HG02973 (cell line): ENCODE results near the gene MYPOP.

ENCODE experiments used
- ATAC-seq: cut with Tn5 transposase; IDR thresholded peaks from one replicate; pipeline ENCODE4 v1.9.1; 2021; ENCODE audit warnings: moderate library complexity; ENCODE audit not compliant: unreplicated experiment

The MYPOP gene

DNA sequence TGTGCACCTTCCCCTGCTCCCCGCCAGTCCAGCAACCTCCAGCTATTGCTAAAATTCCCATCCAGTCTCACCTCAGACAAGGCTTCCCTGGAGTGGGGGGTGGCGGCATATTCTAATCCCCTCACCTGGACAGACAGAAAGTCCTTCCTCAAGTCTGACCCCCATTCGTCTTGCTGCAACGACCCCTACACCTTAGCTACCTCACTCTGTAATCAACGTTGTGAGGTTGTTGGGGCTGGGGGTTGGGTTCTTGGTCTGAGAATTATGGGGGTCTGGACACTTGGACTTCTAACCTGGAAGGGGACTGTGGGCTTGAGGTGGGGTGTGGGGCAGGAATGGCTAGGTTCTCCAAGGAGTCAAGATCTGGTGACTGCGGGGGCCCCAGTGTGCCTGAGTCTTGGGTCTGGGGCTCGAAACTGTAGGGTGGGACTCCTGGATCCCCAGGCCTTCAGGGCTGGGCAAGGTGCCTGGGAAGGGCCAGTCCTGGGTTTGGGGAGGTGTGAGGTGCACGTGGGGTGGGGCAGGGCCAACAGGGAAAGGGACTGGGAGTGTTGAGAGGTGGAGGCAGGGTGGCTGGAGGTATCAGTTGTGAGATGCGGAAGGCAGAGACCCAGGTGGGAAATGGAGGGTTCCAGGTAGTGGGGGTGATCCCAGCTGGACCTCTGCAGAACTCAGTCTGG lies 37.0 kb downstream of the MYPOP start:
- no peak for ATAC-seq

DNA sequence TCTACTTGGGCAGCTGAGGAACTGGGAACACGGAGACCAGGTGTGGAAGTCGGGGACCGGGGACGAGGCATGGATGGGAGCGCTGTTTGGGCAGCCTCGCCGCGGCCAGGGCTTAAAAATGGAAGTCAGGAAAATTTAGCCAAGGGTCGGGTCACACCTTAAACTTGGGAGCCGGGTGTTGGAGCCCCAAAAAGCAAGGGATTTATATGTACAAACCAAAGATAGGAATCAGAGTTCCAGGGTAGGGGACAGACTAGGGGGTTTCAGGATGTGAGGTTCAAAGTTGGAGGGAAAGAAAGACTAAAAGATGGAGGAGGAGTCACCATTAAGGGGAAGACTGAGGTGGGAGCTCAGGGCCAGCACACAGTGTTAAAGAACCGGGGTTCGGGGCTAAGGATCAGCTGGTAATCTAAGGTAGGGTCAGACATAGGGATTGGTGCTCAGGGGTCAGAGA lies 37.8 kb downstream of the MYPOP start:
- ATAC-seq, result no peak

DNA sequence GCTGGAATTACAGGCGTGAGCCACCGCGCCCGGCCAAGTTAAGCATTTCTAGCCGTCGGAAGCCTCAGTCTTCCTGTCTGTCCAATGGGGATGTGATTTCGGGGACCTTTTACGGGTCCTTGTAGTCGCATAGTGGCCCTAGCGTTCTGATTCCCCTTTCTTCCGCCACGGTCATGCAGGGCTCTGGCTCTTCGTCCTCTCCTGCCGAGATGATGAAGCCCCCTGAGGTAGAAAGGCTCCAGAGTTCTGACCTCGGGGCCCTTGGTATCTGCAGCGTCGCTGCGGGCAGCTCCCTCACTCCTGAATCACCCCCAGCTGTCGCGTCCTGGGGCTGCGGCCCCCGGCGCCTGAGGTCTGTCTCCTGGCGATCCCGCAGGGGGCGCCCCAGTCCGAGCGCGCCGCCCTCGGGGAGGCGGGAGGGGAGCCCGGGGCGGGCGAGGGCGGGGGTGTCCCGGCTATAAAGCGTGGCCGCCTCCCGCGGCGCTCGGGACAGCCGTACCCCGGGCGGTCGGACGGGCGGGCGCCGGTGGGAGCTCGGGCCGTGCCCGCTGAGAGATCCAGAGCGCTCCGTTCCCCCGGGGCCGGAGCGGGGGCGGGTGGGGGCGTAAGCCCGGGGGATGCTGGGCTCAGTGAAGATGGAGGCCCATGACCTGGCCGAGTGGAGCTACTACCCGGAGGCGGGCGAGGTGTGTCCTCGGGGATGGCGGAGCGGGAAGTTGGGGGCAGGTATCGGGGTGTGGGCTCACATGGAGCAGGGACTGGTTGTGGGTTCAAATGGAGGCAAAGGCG lies 38.4 kb downstream of the MYPOP start, which contains the start of gene FOXA3:
Gene FOXA3 (plus strand): TSS at position 487 of the 789 bp plus-strand sequence. CDS start 131 bp downstream, at position 618.
- no peak for ATAC-seq

DNA sequence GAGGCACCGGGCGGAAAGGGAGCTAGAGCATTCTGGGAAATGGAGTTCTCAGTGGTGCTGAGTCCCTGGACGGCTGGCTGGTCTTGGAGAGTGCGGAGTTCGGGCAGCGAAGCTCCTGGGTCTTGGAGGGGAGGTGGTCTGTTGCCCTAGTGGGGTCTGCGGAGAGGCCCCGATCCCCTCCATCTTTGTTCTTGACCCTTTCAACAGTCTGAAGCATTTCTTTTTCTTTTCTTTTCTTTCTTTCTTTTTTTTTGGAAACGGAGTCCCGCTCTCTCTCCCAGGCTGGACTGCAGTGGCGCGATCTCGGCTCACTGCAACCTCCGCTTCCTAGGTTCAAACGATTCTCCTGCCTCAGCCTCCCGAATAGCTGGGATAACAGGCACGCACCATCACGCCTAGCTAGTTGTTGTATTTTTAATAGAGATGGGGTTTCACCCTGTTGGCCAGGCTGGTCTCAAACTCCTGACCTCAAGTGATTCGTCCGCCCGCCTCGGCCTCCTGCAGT lies 39.0 kb downstream of the MYPOP start:
- no peak for ATAC-seq

DNA sequence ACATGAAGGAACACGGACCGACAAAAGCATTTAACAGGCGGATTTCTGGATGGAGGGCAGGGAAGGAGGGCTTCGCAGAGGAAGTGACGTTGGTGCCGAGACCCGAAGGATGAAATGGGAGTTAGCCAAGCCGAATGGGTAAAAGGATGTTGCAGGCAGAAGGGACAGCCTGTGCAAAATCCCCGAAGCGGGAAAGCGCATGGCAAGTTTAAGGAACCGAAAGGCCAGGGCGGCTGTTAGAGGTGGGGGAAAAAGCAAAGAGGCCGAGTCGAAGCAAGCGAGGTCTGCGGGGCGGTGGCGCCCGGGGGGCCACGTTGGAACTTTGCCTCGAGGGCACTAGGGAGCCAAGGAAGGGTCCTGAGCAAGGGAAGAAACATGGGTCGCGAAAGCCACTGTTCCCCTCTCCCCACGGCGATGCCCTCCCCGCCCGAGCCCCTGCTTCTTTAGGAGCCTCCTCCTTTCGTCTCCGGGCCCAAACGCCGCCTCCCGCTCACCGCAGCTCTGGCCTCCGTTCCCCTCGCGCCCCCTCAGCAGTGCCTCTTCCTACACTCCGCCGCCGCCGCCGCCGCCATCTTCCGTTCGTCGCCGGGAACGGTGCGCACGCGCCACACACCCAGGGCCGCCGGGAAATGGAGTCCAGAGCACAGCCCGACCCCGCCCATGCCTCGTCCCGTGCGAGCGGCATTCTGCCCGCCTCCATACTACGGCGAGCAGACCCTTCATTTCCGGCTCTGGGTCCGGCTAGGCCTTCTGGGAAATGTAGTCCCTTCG lies 39.7 kb downstream of the MYPOP start, which contains the start of gene SYMPK:
Gene SYMPK (minus strand): TSS at position 584 of the 771 bp plus-strand sequence. CDS start 8,652 bp downstream, outside the sequence.
- peak; percentile 85 for ATAC-seq

DNA sequence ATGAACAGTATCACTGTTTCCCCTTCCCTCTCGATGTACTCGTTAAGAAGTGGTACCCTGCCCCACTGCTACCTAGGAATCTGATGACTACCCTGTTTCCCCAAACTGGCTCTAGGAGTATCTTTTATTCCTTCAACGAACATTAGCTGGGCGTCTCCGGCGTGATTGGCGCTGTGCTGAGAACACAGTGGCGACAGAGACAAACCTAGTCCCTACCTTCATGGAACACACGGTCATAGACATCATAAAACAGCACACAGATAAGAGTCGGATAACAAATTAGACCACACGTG lies 40.2 kb downstream of the MYPOP start:
- ATAC-seq, result no peak

DNA sequence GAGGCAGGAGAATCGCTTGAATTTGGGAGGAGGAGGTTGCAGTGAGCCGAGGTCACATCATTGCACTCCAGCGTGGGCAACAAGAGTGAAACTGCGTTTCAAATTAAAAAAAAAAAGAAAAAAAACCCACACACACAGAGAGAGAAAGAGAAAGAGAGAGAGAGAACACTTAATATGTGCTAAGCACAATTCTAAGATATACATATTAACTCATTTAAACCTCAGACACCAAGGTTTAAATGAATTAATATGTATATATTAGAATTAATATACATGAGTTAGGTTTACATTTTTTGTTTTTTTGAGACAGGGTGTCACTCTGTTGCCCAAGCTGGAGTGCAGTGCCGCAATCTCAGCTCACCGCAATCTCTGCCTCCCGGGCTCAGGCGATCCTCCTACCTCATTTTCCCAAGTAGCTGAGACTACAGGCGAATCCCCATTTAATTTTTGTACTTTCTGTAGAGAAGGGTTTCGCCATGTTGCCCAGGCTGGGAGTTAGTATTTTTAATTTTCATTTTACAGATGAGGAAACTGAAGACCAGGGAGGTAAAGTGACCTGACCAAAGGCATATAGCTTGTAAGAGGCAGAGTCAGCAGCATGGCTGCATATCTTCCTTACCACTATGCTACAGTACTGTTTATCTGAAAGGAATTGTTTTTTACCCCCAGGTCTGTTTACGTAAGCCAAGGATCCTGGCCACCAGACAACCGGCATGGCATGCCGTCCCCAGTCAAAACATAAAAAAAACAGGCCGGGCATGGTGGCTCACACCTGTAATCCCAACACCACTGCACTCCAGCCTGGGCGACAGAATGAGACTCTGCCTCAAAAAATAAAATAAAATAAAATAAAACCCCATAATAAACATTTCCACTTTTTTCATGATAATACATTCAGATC lies 41.8 kb downstream of the MYPOP start:
- no peak for ATAC-seq

DNA sequence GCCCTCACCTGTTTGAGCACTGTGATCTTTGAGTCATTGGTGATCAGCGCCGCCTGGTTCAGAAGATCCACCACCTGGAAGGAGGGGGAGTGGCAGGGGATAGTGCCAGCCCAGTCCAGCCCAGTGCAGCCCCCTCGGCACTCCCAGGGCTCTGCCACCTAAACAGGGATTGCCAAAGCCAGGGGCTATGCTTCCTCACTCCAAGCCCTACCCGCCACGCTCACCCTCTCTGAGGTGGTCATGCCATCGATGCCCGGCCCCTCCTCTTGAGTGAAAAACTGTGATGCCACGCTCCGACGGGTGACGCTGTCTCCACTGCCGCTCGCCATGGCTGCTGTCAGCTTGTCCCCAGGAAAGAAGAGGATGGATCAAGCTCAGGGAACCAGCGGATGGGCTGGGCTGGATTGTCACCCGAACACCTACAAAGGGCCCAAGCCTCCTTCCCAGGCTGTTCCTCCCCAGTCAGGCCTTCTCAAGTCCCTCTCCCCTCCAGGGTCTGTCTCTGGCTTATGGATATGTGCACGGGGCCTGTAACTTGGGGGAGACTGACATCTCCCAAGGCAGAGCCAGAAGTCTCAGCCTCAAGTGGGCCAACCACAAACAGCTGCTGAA lies 48.1 kb downstream of the MYPOP start:
- no peak for ATAC-seq

DNA sequence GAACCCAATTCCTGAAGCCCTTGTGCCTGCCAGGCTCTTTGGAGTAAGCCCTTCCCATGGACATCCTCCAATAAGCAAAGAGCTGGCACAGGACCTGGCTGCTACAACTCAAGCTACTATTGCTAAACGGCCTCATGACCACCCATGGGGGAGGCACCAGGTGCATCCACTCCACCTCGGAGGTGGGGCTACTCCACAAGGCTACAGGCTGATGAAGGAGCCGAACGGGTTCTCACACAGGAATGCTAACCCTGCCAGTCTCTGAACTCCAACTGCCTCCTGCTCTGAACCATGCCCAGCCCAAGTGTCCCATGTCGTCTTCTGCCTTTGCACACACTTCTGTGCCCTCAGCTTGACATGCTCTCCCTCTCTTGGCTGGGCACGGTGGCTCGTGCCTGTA lies 49.4 kb downstream of the MYPOP start:
- no peak for ATAC-seq

DNA sequence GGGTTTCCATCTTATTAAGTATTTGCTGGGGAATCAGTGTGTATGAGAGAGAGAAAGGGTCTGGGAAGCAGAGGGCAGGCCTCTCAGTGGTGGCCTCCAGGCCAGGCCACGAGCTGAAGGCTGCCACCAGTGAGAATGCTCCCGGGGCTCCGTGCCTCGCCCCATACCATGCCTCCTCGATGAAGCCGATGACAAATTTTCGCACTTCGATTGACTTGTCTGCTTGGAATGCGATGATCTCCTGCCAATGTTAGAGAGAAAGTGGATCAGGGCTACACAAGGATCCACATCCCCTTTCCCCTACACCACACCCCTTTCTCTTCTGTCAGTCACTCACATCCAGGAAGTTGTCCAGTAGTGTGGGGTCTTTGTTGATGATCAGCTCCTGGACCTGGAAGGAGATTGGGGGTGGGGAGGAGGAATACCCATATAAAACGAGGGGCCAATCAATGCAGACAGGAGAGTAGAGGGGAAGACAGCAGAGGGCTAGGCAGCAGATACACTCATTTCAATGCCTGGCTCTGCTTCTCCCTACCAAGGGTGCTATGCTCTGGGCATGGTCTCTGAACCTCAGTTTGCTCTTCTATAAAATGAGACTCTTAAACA lies 50.2 kb downstream of the MYPOP start:
- ATAC-seq, result no peak

DNA sequence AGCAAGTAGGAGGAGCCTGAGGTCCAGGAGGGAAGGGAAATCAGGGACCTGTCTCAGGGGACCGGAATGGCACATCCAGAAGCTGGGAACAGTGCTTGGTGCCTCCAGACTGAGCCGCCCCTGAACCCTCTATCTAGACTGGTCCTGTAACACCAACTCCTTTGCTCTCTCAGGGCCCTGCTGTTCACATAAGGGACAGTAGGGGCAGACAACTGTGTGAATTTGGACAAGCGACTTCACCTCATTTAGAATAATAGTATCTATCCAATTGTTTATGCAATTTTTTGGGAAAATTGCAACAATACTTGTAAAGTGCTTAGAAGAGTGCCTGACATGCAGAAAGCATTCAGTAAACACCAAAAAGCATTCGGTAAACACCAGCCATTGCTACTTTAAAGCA lies 53.5 kb downstream of the MYPOP start:
- ATAC-seq, result no peak

DNA sequence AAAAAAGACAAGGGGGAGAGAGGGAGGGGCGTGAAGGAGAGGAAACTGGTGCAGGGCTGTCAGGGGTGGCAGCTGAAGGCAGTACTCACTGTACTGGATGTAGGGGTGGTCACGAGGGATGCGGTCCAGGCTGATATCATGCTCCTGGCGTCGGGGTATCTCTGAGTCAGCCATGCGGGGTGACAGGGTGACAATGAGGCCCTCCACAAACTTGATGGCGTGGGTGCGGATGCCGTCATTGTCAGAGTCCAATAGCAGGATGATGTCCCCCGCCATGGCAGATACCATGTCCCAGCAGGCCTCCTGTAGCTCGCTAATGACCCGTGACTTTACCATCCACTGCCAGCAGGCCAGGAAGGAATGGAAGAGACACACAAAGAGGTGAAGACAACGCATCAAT lies 54.8 kb downstream of the MYPOP start:
- no peak for ATAC-seq

DNA sequence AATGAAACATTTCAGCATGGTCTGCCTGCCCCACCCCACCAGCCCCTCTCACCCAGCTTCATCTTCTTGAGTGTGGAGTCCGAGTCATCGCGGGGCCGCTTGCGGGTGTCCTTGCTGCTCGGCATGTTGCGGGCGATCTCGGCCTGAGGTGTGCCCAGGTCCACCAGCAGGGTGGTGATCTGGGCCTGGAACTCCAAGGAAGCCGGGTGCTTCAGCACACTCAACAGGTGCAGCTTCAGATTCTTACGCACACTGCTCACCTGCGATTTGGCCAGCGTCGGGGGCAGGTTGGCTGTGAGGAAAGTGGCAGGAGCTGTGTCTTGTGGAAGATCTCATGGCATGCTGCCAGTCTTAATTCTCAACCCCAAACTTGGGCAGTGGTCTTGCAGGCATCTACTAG lies 60.2 kb downstream of the MYPOP start:
- ATAC-seq, result no peak
